WERI-Rb-1 (cell line): Measurements from ENCODE around the gene INVS.

Source experiments
- DNase-seq: peaks from one replicate; pipeline ENCODE4 v3.0.0-alpha.2; 2020
- H3K27ac ChIP-seq: fragments of 250-450 bp; sonication (Bioruptor Pico); 2 replicates; pipeline ENCODE4 v1.5.1; 2020; ENCODE audit warnings: mild to moderate bottlenecking, moderate library complexity
- H3K27me3 ChIP-seq: fragments of 250-450 bp; sonication (Bioruptor Pico); 2 replicates; pipeline ENCODE4 v1.5.1; 2021; ENCODE audit warnings: mild to moderate bottlenecking, low read depth, moderate library complexity; ENCODE audit not compliant: insufficient read depth, severe bottlenecking
- H3K36me3 ChIP-seq: fragments of 250-450 bp; sonication (Bioruptor Pico); 2 replicates; pipeline ENCODE4 v1.5.1; 2020; ENCODE audit warnings: mild to moderate bottlenecking, moderate library complexity
- H3K4me3 ChIP-seq: 2 replicates; pipeline ENCODE4 v1.5.1; 2011; ENCODE audit warnings: low read depth, mild to moderate bottlenecking, control low read depth, low read length
- H3K9me3 ChIP-seq: fragments of 250-450 bp; sonication (Bioruptor Pico); 2 replicates; pipeline ENCODE4 v1.5.1; 2021; ENCODE audit warnings: mild to moderate bottlenecking, moderate library complexity; ENCODE audit not compliant: severe bottlenecking
- TF ChIP-seq, protein P1 (sequence below): IDR thresholded peaks from 2 replicates; pipeline ENCODE4 v1.5.1; 2011; ENCODE audit warnings: low read depth, mild to moderate bottlenecking, control low read depth, inconsistent platforms, low read length

Gene INVS

DNA sequence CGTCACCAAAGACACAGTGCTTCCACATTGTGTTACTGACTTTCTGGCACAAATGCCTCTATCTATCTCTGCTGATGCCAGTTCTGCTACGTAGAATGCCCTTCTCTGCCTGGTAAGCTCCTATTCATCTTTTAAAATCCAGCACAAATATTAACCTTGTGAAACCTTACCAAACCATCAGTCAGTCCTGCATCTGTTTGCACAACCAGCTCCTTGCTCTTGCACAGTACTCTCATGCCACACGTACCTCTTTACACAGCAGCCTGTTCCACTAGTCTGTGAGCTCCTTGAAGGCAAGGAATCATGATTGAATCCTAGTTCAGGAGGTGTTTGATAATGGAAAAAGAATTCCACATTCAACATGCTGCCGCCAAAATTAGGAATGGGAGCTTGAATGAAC lies 197.4 kb downstream of the INVS start:
- TF ChIP-seq, protein P1, sequence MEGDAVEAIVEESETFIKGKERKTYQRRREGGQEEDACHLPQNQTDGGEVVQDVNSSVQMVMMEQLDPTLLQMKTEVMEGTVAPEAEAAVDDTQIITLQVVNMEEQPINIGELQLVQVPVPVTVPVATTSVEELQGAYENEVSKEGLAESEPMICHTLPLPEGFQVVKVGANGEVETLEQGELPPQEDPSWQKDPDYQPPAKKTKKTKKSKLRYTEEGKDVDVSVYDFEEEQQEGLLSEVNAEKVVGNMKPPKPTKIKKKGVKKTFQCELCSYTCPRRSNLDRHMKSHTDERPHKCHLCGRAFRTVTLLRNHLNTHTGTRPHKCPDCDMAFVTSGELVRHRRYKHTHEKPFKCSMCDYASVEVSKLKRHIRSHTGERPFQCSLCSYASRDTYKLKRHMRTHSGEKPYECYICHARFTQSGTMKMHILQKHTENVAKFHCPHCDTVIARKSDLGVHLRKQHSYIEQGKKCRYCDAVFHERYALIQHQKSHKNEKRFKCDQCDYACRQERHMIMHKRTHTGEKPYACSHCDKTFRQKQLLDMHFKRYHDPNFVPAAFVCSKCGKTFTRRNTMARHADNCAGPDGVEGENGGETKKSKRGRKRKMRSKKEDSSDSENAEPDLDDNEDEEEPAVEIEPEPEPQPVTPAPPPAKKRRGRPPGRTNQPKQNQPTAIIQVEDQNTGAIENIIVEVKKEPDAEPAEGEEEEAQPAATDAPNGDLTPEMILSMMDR: no peak
- Histone ChIP-seq H3K9me3 (no peaks in the 10 kb centered on the region), H3K36me3 (peaks cover 76% of the 10 kb centered on the region), H3K4me3 (no peak overlapping the region), H3K27ac (no peak overlapping the region), H3K27me3 (no peaks in the 10 kb centered on the region)
- DNase-seq: no peak

DNA sequence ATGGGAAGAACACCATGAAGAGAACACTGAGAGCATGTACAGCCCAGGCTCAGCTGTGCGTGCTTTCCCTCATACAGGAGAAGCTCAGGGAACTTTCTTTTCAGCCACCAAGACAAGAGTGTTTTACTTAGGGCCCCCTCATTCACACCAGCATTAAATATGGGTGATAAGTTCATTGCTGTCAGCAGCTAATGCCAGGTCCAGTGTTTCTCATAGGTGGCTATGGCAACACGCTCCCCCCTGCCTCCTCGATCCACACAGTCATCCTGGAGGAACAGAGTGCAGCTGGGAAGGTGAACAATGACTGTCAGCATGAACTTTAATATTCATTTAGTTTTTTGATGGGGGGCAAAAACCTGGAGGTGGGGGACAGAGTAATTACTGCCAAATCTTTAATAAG lies 199.3 kb downstream of the INVS start:
- H3K4me3 ChIP-seq: no peak overlapping the region
- H3K36me3 ChIP-seq: peaks cover 74% of the 10 kb centered on the region
- no peaks in the 10 kb centered on the region for H3K9me3 ChIP-seq
- no peaks in the 10 kb centered on the region for H3K27me3 ChIP-seq
- H3K27ac ChIP-seq: no peak overlapping the region
- TF ChIP-seq, protein P1: no peak
- no peak for DNase-seq

DNA sequence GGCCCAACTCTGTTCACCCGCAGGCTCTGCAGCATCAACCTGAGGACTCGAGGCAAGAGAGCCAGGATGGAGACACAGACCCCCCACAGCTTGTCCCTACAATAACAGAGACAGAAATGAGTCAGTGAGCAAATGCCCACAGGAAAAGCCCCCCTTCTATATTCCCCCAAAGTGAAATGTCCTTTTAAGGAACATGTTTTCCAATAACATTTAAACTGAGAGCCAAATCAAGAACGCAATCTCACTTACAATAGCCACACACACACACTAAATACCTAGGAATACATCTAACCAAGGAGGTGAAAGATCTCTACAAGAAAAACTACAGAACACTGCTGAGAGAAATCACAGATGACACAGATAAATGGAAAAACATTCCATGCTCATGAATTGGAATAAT lies 204.7 kb downstream of the INVS start:
- no peak for DNase-seq
- TF ChIP-seq, protein P1: no peak
- no peak overlapping the region for H3K27ac ChIP-seq
- no peaks in the 10 kb centered on the region for H3K27me3 ChIP-seq
- no peak overlapping the region for H3K4me3 ChIP-seq
- H3K9me3 ChIP-seq: no peaks in the 10 kb centered on the region
- H3K36me3 ChIP-seq: peaks cover 69% of the 10 kb centered on the region

DNA sequence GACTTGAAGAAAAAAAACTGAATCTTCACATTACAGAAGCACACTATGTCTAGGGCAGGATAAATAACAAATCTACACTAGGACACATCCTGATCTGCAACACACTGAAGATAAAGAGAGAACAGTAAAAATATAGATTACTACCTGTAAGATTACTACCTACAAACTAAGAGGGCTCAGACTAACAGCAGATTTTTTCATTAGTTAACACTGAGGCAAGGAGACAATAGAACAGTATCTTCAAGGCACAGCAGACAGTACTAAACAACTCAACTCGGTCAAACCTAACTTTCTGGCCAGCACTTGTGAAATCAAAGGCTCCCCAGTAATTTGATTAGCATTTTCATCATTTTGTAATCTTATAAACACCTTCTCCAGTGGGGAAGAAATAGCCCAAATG lies 207.2 kb downstream of the INVS start:
- H3K4me3 ChIP-seq: no peak overlapping the region
- no peak for DNase-seq
- TF ChIP-seq, protein P1: no peak
- H3K9me3 ChIP-seq: no peaks in the 10 kb centered on the region
- peaks cover 57% of the 10 kb centered on the region for H3K36me3 ChIP-seq
- no peaks in the 10 kb centered on the region for H3K27me3 ChIP-seq
- no peak overlapping the region for H3K27ac ChIP-seq

DNA sequence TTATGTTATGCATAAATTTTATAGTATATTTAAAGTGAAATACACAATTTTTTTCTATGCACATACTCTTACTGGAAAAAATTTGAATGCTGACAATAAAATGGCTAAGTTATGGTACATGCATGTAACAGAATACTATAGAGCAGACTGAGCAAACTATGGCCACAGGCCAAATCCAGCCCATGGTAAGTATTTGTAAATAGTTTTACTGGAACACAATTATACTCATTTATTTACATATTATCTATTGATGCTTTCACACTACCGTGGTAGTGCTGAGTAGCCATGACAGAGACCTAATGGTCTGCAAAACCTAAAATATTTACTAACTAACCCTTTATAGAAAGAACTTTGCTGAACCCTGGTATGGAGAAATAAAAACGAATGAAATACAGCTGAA lies 208.0 kb downstream of the INVS start:
- TF ChIP-seq, protein P1: no peak
- Histone ChIP-seq H3K4me3 (no peak overlapping the region), H3K27me3 (no peaks in the 10 kb centered on the region), H3K9me3 (no peaks in the 10 kb centered on the region), H3K36me3 (peaks cover 51% of the 10 kb centered on the region), H3K27ac (no peak overlapping the region)
- DNase-seq: no peak

DNA sequence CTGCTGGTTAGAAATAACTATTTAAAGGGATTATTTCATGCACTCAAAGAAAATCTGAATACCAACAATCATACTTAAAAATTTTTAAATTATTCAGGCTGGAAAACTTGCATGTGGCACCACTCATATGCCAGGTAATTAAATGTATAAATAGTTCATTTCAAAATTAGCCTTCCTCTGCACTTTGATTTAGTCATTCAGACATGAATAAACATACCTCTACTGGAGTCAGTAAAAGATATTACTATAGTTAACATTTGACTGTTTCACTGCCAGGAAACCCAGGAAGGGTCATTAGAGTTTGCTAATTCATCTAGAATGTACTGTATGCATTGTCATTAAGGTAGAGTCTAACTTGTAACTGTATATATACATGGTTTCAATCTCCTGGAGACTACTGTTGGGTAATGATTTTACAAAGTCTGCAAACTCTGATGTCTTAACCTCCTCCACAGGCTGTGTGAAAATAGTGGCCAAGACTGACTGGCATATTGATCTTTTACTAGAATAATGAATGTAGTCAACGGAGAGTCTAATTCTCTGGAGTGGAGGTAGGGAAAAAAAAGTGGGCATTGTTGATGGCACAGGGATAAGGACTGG lies 210.0 kb downstream of the INVS start:
- no peak overlapping the region for H3K4me3 ChIP-seq
- H3K36me3 ChIP-seq: peaks cover 38% of the 10 kb centered on the region
- TF ChIP-seq, protein P1: no peak
- no peak for DNase-seq
- no peak overlapping the region for H3K27ac ChIP-seq
- H3K9me3 ChIP-seq: no peaks in the 10 kb centered on the region
- no peaks in the 10 kb centered on the region for H3K27me3 ChIP-seq
